ENCODE results near the gene MAPRE2. TPM values are rescaled to one million over a fixed set of nuclear protein-coding genes. Genes with fewer than 3 reads are reported as not detected.

The MAPRE2 gene
- total and polyA plus RNA-seq, 2 of the 13 experiments (the other 11 are each of a cell fraction or from before 2014, with no cell fraction given): 34.5 to 67.9 TPM

GRCh38 chr18:34995746-34996145 is 45.5 kb upstream of the MAPRE2 start:
- Histone ChIP-seq H3K27me3 (ENCODE audit: control insufficient read depth in 1 of 2, insufficient read depth in 2 of 2, low read length in 2 of 2) (no peaks in the 10 kb centered on the region), H3K4me1 (ENCODE audit: insufficient read depth, low read length) (no peaks in the 10 kb centered on the region), H3K4me2 (ENCODE audit: low read depth, low read length) (no peak overlapping the region), H3K4me3 (replicated peaks in 1 of 3; ENCODE audit: insufficient read depth in 1 of 3, low read depth in 2 of 3, low read length in 3 of 3) (no peak overlapping the region), H3K9ac (ENCODE audit: insufficient read depth, low read depth, low read length) (no peak overlapping the region), H4K20me1 (ENCODE audit: insufficient read depth, low read length) (no peaks in the 10 kb centered on the region), H3K9me3 (ENCODE audit: low read length) (no peaks in the 10 kb centered on the region), H2AFZ (ENCODE audit: low read length) (no peak overlapping the region), H3K79me2 (ENCODE audit: insufficient read depth, low read length) (peaks cover 5% of the 10 kb centered on the region), H3K36me3 (replicated peaks in 1 of 2; ENCODE audit: control insufficient read depth in 1 of 2, insufficient read depth in 2 of 2, low read length in 2 of 2) (no peaks in the 10 kb centered on the region; a peak in 1 of 5 replicates), H3K27ac (ENCODE audit: extremely low read length, insufficient read depth, low read length) (no peak overlapping the region)
- intact Hi-C loops (cut with micrococcal nuclease; ENCODE audit: unreplicated experiment): no loop called here
- no TSS peak for BruUV-seq (replicated peaks)
- no peak for ATAC-seq
- WGBS (ENCODE audit: low lambda C conversion rate): 92% methylated on average over 5 of the region's 5 CpGs
- no peak for TF ChIP-seq ZNF484 (CRISPR knock-in tag; IDR thresholded peaks at IDR 0.05; ENCODE audit: borderline replicate concordance, low read depth)
- no peak for TF ChIP-seq ZNF280D (CRISPR knock-in tag; IDR thresholded peaks at IDR 0.05)
- TF ChIP-seq NPAS2 (CRISPR knock-in tag; IDR thresholded peaks at IDR 0.05; ENCODE audit: borderline replicate concordance): no peak
- TF ChIP-seq ZMYM4 (CRISPR knock-in tag; IDR thresholded peaks at IDR 0.05): no peak
- no peak for TF ChIP-seq PRDM15 (CRISPR knock-in tag; IDR thresholded peaks at IDR 0.05)
- no peak for TF ChIP-seq ZNF766 (CRISPR knock-in tag; IDR thresholded peaks at IDR 0.05; ENCODE audit: borderline replicate concordance)
- FAIRE-seq: no peak
- in situ Hi-C loops (cut with HindIII; ENCODE audit: extremely low pct_ligation_motif_present, low pct_unique_long_range_greater_than_20kb): no loop called here
- ChIA-PET POLR2A (no interaction called here), CTCF (ENCODE audit: low intra/inter-chr PET ratio, low total read pairs) (no interaction called here)
- no peak for DNase-seq (ENCODE audit: low spot score)

All from HepG2 (cell line).